HG03378 (cell line): ENCODE measurements around the gene DLGAP4.
"Not testable (repeated sequence)": the region's sequence is repeated elsewhere in the genome, so short reads cannot be mapped to it uniquely, and the experiment has no call there.

Experiments used
- ATAC-seq: cut with Tn5 transposase; IDR thresholded peaks from one replicate; pipeline ENCODE4 v1.9.1; 2021; ENCODE audit warnings: mild to moderate bottlenecking, moderate library complexity; ENCODE audit not compliant: unreplicated experiment

DLGAP4 gene

DNA sequence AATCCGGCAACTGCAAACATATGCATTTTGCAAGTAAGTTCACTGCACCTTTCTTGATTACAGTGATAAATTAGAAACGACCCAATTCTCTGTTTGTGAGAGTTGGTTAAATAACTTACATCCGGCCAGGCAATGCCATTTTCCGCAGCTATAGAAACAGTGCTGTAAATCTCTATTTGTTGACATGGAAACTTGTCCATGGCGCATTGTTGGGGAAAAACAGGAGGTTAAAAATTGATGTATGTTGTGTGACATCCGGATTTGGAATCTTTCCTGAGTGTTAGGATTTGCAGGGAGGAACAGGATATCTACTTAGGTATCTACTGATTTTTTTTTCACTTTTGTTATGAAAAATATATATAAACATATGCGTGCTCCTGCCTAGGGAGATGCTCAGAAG, 66.5 kb downstream of the DLGAP4 start:
- ATAC-seq: no peak

DNA sequence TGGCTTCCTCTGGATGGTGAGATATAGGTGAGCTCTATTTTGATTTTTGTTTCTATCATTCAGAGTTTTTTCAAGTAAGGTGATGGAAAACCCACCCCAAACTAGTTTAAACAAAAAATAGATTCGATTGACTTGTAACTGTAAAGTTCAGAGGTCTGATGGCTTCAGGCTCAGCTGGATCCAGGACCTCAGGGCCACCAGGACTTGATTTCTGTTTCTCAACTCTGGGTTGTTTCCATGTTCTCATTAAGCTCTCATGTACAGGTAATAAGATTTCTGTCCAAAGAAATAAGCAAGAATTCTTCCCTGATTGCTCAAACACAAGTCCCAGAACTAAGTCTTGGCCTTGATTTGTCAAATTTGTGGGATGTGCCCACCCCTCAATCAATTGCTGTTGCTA, 67.0 kb downstream of the DLGAP4 start:
- no peak for ATAC-seq

GRCh38 chr20:36374995-36375394, 68.9 kb downstream of the DLGAP4 start:
- no peak for ATAC-seq

DNA sequence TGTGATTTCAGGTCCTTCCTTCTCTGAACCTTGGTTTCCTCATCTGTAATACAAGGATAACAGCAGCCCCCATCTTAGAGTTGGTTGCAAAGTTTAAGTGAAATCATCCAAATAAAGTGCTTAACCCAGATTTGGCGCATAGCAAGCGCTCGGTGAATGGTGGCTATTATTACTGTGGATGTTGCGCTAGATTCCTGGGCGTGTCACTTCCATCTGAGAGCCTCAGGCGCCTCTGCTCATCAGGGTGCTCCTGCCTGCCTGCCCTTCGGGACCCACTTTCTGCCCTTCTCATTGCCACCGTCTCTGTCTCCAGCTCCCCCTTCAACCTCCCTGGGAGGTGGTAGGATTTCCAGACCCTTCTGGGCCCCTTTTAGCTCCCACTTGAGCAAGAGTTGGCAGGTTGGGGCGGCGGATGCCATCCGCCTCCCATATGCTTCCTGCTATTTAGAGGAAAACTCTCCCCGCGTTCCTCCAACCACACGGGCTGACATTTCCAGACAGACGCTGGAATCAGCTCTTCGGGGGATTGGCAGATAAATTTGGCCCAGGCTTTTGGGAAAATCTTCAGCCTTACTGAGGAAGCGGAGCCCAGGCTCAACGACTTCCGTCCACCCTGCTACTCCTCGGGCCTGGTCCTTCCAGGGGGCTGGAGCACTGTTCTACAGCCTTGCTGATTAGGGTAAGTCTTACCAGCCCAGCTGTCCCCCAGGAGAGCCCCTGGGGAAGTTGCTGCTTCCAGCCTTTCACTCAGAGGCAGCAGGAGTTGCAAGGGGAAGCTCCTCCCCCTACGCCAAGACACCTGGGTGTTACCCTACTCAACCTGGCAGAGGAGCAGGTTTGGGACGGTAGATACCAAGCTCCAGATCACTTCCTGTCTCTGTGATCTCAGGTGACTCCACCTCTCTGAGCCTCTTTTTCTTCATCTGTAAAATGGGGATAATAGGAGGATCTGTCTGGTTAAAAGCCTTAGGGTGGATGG, 71.5 kb downstream of the DLGAP4 start:
- no peak for ATAC-seq

GRCh38 chr20:36378686-36379085, 72.5 kb downstream of the DLGAP4 start:
- no peak for ATAC-seq

GRCh38 chr20:36379914-36380313, 73.8 kb downstream of the DLGAP4 start:
- not testable (repeated sequence) for ATAC-seq

GRCh38 chr20:36384022-36384619, 78.0 kb downstream of the DLGAP4 start:
- ATAC-seq: no peak

DNA sequence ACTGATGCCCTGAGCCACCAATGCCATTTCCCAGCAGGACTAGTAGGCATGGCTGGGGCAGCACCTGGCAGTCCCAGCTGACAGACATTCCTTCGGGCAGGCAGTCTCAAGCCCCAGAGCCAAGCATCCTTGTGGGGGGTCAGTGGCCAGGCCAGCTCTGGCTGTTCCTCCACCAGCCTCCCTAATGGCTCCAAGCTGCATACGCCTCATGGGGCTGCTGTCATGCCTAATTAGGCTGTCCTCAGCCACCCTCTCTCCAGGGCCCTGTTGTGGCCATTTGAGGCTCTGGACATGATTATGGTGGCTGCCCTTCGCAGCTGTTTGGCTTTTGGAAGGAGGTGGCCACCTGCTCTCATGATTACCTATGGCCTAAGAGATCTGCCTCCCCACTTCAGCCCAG, 79.4 kb downstream of the DLGAP4 start:
- no peak for ATAC-seq

DNA sequence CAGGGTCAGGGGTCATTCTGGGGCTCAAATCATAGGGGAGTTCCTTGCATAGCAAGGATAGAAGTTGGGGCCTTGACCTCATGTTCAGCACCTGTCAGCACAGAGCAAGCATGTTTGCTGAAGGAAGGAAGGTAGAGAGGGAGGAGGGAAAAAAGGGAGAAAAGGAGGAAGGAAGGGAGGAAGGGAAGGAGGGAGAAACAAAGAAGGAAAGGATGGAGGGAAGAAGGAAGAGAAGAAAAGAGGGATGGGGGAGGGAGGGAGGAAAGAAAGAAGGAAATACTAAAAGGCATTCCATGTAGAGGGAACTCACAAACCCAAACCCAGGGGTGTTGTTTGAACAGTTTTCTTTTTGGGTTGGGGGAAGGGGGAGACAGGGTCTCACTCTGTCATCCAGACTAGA, 80.1 kb downstream of the DLGAP4 start:
- no peak for ATAC-seq

GRCh38 chr20:36390269-36390668, 84.1 kb downstream of the DLGAP4 start:
- no peak for ATAC-seq

GRCh38 chr20:36390719-36391415, 84.7 kb downstream of the DLGAP4 start:
- ATAC-seq: no peak

- ATAC-seq: no peak
Measured at GRCh38 chr20:36391456-36391855, 85.3 kb downstream of the DLGAP4 start.

GRCh38 chr20:36391955-36392354, 85.8 kb downstream of the DLGAP4 start:
- ATAC-seq: no peak

DNA sequence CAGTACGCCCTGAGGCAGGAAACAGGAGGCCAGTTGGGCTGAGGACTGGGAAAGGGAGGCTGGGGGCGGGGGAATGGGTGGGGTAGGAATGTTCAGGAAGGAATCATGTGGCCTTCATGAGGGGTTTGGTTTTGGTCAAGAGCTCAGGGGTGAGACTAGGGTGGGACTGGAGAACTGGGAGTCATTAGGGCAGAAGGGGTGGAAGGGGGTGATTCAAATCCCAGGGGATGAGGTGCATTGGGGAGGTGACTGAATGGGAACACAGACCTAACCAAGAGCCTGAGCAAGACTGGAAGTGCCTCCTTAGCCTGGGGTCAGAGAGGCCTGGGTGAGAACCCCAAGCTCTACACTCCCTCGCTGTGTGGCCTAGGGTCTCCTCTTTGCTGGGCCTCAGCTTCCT, 86.8 kb downstream of the DLGAP4 start:
- no peak for ATAC-seq

DNA sequence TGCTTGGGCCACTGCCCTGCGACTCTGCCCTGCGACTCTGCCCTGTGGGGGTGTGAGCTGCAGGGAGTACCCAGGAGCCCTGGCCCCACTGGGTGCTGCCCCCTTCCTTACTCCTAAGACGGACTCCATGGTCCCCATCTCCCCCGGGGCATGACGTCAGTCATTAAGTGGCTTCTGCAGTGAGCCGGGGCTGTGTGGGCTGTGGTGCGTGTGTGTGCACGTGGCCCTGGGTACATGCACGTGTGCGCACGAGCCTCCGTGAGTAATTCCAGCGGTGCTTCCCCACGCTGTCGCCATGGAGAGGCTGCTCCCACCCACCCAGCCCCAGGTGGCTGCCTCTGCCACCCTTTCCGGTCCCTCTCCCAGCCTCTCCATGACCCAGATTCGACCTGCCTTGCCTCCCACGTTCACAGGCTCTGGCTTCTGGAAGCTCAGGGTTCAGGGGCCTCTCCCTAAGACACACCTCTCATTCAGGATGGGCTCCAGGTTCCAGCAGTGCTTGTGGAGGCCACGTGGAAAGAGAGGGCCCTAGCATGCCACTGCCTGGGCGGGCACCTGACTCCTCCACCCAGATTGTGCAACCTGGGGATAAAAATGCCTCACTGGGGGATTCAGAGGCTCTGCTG, 88.3 kb downstream of the DLGAP4 start:
- ATAC-seq: no peak

GRCh38 chr20:36396340-36396739, 90.2 kb downstream of the DLGAP4 start:
- ATAC-seq: no peak

GRCh38 chr20:36396847-36397630, 90.9 kb downstream of the DLGAP4 start:
- ATAC-seq: no peak

GRCh38 chr20:36398515-36398914, 92.4 kb downstream of the DLGAP4 start:
- ATAC-seq: no peak

GRCh38 chr20:36399147-36399968, 93.2 kb downstream of the DLGAP4 start:
- ATAC-seq: no peak
